ENCODE results near the gene DIAPH3. TPM values are rescaled to one million over a fixed set of nuclear protein-coding genes. Genes with fewer than 3 reads are reported as not detected.

DIAPH3 gene
- total and polyA plus RNA-seq, 2 of the 8 experiments (the other 6 are each of a cell fraction or from before 2014, with no cell fraction given), result 8.0 to 30.8 TPM

DNA sequence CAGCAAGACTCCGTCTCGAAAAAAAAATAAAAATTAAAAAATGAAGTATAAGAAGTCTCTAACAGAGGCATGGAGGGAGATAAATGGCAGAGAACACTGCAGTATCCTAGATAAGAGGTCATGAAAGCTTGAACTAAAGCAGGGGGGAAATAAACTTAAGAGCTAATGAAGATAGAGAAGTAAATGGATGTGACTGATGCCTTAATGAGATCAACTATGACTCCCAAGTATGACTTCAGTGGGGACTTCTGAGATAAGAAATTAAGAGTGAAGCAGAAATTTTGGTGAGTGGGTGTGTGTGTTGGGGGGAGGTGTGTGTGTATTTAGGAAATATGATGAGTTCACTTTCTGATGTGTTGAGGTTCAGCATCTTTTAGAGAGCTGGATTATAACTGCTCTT is 55.1 kb downstream of the DIAPH3 start (continued):
- TF ChIP-seq GABPA (IDR thresholded peaks at IDR 0.05; ENCODE audit: borderline replicate concordance, insufficient read depth, low read length), result no peak
- TF ChIP-seq JUND (IDR thresholded peaks at IDR 0.05; ENCODE audit: low read length), result no peak
- no peak for TF ChIP-seq POU5F1 (IDR thresholded peaks at IDR 0.05; ENCODE audit: low read depth, low read length)
- TF ChIP-seq POLR2AphosphoS5 (IDR thresholded peaks at IDR 0.05; ENCODE audit: low read depth, low read length), result no peak
- no peak for TF ChIP-seq SP1 (IDR thresholded peaks at IDR 0.05; ENCODE audit: low read depth, low read length)
- TF ChIP-seq HDAC6 (IDR thresholded peaks at IDR 0.05; ENCODE audit: low read depth, low read length), result no peak
- no peak for TF ChIP-seq RBBP5 (IDR thresholded peaks at IDR 0.05; ENCODE audit: borderline replicate concordance, low read depth, low read length)

Measured in H1 (cell line).